ENCODE measurements around the gene C22orf42.

Gene C22orf42

DNA sequence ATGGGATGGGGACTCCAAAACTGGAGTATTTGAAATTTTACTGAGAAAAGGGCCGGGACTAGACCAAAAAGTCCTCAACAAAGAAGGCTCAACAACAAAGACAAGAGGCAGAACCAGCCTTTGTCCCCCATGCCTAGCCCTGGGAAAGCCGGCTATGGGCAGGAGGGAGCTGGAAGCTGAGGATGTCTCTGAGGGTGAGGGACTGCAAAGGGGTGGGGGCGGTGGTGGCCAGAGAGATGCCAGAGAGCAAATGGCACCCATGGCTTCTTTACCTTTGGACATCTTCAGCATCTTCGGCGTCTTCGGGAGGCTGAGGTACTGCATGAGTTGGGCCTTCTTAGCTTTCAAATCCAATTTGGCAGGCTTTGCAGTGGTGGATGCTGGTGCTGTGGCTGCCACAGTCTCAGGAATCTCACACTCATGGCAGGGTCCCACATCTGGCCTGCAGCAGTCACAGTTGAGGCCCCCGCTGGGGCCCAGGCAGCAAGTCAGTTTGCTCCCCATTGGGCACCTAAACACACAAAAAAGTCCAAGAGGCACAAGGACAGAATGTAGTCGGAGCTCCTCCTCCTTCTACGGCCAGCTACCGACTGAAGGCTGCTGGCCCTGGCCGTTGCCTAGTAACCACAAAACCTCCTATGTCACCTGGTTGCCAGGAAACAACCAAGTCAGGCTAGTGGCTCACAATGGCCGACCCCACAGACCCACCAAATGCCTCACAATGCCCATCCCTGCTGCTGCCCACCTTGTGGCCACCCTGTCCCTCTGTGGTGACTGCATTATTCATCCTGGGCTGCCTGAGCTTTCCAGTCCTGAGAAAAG, at the start of gene C22orf42:
C22orf42 (minus strand) TSS at position 592 of the 822 bp plus-strand sequence; CDS start at position 504, 88 bp downstream.
- no peaks in the 10 kb centered on the region for H3K9me3 ChIP-seq (ENCODE audit: low read length)
- TF ChIP-seq, protein P1, sequence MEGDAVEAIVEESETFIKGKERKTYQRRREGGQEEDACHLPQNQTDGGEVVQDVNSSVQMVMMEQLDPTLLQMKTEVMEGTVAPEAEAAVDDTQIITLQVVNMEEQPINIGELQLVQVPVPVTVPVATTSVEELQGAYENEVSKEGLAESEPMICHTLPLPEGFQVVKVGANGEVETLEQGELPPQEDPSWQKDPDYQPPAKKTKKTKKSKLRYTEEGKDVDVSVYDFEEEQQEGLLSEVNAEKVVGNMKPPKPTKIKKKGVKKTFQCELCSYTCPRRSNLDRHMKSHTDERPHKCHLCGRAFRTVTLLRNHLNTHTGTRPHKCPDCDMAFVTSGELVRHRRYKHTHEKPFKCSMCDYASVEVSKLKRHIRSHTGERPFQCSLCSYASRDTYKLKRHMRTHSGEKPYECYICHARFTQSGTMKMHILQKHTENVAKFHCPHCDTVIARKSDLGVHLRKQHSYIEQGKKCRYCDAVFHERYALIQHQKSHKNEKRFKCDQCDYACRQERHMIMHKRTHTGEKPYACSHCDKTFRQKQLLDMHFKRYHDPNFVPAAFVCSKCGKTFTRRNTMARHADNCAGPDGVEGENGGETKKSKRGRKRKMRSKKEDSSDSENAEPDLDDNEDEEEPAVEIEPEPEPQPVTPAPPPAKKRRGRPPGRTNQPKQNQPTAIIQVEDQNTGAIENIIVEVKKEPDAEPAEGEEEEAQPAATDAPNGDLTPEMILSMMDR (IDR thresholded peaks at IDR 0.05; ENCODE audit: low read length) = no peak
- no peak for TF ChIP-seq EZH2 (IDR thresholded peaks at IDR 0.05; ENCODE audit: borderline replicate concordance, low read length)

GRCh38 chr22:32208681-32209080, 49.6 kb upstream of the C22orf42 start:
- TF ChIP-seq, protein P1 (IDR thresholded peaks at IDR 0.05; ENCODE audit: low read length) = no peak
- TF ChIP-seq EZH2 (IDR thresholded peaks at IDR 0.05; ENCODE audit: borderline replicate concordance, low read length) = no peak

More for the DNA sequence above, at the start of gene C22orf42:
- no peaks in the 10 kb centered on the region for H3F3A ChIP-seq (ENCODE audit: insufficient read depth, low read length)
- no peak within 1 kb of the TSS for H3K9ac ChIP-seq (ENCODE audit: low read length)
- no peaks in the 10 kb centered on the region for H3K79me2 ChIP-seq (ENCODE audit: insufficient read depth, low read length)
- no peak within 1 kb of the TSS for H3K4me3 ChIP-seq (ENCODE audit: low read depth, low read length, poor library complexity, severe bottlenecking)
- H3K27ac ChIP-seq (ENCODE audit: low read depth, low read length, poor library complexity, severe bottlenecking) = no peak within 1 kb of the TSS
- H3K4me2 ChIP-seq (ENCODE audit: low read length) = no peak within 1 kb of the TSS
- no peaks in the 10 kb centered on the region for H4K20me1 ChIP-seq (ENCODE audit: insufficient read depth, low read length)
- H2AFZ ChIP-seq (ENCODE audit: low read length) = no peak within 1 kb of the TSS
- no peaks in the 10 kb centered on the region for H3K4me1 ChIP-seq (ENCODE audit: insufficient read depth, low read length, severe bottlenecking)
- no peaks in the 10 kb centered on the region for H3K9me2 ChIP-seq (ENCODE audit: low read depth, low read length)
- no peaks in the 10 kb centered on the region for H3K27me3 ChIP-seq (ENCODE audit: insufficient read depth, low read length)
- no peaks in the 10 kb centered on the region for H3K36me3 ChIP-seq (ENCODE audit: insufficient read depth, low read length)

GRCh38 chr22:32207971-32208480, 48.9 kb upstream of the C22orf42 start:
- Histone ChIP-seq H3K79me2 (ENCODE audit: insufficient read depth, low read length) (no peaks in the 10 kb centered on the region), H3K4me1 (ENCODE audit: insufficient read depth, low read length, severe bottlenecking) (no peaks in the 10 kb centered on the region), H3K9me3 (ENCODE audit: low read length) (no peaks in the 10 kb centered on the region), H3K4me3 (ENCODE audit: low read depth, low read length, poor library complexity, severe bottlenecking) (no peak overlapping the region), H3K9ac (ENCODE audit: low read length) (no peak overlapping the region), H2AFZ (ENCODE audit: low read length) (no peak overlapping the region), H4K20me1 (ENCODE audit: insufficient read depth, low read length) (no peaks in the 10 kb centered on the region), H3F3A (ENCODE audit: insufficient read depth, low read length) (no peaks in the 10 kb centered on the region), H3K4me2 (ENCODE audit: low read length) (no peak overlapping the region), H3K36me3 (ENCODE audit: insufficient read depth, low read length) (no peaks in the 10 kb centered on the region), H3K27ac (ENCODE audit: low read depth, low read length, poor library complexity, severe bottlenecking) (no peak overlapping the region), H3K9me2 (ENCODE audit: low read depth, low read length) (no peaks in the 10 kb centered on the region), H3K27me3 (ENCODE audit: insufficient read depth, low read length) (no peaks in the 10 kb centered on the region)
- TF ChIP-seq, protein P1 (IDR thresholded peaks at IDR 0.05; ENCODE audit: low read length) = no peak
- no peak for TF ChIP-seq EZH2 (IDR thresholded peaks at IDR 0.05; ENCODE audit: borderline replicate concordance, low read length)

More at GRCh38 chr22:32208681-32209080, 49.6 kb upstream of the C22orf42 start:
- H3K4me1 ChIP-seq (ENCODE audit: insufficient read depth, low read length, severe bottlenecking) = no peaks in the 10 kb centered on the region
- no peaks in the 10 kb centered on the region for H3K9me3 ChIP-seq (ENCODE audit: low read length)
- H3F3A ChIP-seq (ENCODE audit: insufficient read depth, low read length) = no peaks in the 10 kb centered on the region
- no peak overlapping the region for H3K9ac ChIP-seq (ENCODE audit: low read length)
- H3K36me3 ChIP-seq (ENCODE audit: insufficient read depth, low read length) = no peaks in the 10 kb centered on the region
- no peaks in the 10 kb centered on the region for H3K27me3 ChIP-seq (ENCODE audit: insufficient read depth, low read length)
- no peaks in the 10 kb centered on the region for H3K79me2 ChIP-seq (ENCODE audit: insufficient read depth, low read length)
- no peak overlapping the region for H3K4me3 ChIP-seq (ENCODE audit: low read depth, low read length, poor library complexity, severe bottlenecking)
- no peak overlapping the region for H3K27ac ChIP-seq (ENCODE audit: low read depth, low read length, poor library complexity, severe bottlenecking)
- H3K4me2 ChIP-seq (ENCODE audit: low read length) = no peak overlapping the region
- H2AFZ ChIP-seq (ENCODE audit: low read length) = no peak overlapping the region
- H3K9me2 ChIP-seq (ENCODE audit: low read depth, low read length) = no peaks in the 10 kb centered on the region
- no peaks in the 10 kb centered on the region for H4K20me1 ChIP-seq (ENCODE audit: insufficient read depth, low read length)
